Calu3 (cell line): ENCODE data around the gene TARS2. TPM values are rescaled to one million over a fixed set of nuclear protein-coding genes. Genes with fewer than 3 reads are reported as not detected.
A peak's percentile ranks its signal among the peaks of the same experiment; 100 is the strongest.

Source experiments
- BruUV-seq: library from RNA; stranded (reverse); fragments of 400-500 nt; replicated peaks from 2 replicates; lab custom pipeline; 2021; lab: Mats Ljungman, UMichigan
- CTCF ChIA-PET: fragments of 300-600 bp; sonication (Branson Sonifier 250); formaldehyde crosslinking; loops from one replicate; lab custom pipeline; 2022; ENCODE audit warnings: antibody characterized with exemption; lab: Charles Lee
- DNase-seq: peaks from one replicate; pipeline ENCODE4 v3.0.0; 2022
- H3K27ac Mint-ChIP-seq: one replicate; pipeline ENCODE4 v1.8.0; 2022; ENCODE audit warnings: mixed read lengths; ENCODE audit not compliant: unreplicated experiment
- H3K27me3 Mint-ChIP-seq: one replicate; pipeline ENCODE4 v1.8.0; 2022; ENCODE audit warnings: mixed read lengths; ENCODE audit not compliant: unreplicated experiment
- H3K36me3 Mint-ChIP-seq: one replicate; pipeline ENCODE4 v1.8.0; 2022; ENCODE audit warnings: mild to moderate bottlenecking, moderate library complexity, mixed read lengths; ENCODE audit not compliant: insufficient read depth, unreplicated experiment
- H3K4me1 Mint-ChIP-seq: one replicate; pipeline ENCODE4 v1.8.0; 2022; ENCODE audit warnings: mild to moderate bottlenecking, low read depth, mixed read lengths; ENCODE audit not compliant: unreplicated experiment
- H3K4me3 Mint-ChIP-seq: one replicate; pipeline ENCODE4 v1.8.0; 2022; ENCODE audit warnings: mild to moderate bottlenecking, low read depth, moderate library complexity, mixed read lengths; ENCODE audit not compliant: unreplicated experiment
- H3K9me3 Mint-ChIP-seq: one replicate; pipeline ENCODE4 v1.8.0; 2022; ENCODE audit warnings: low read depth, mixed read lengths; ENCODE audit not compliant: unreplicated experiment
- CTCF ChIP-seq: fragments of 200-600 bp; IDR thresholded peaks from one replicate; pipeline ENCODE4 v1.8.0; 2022; ENCODE audit warnings: antibody characterized with exemption; ENCODE audit not compliant: unreplicated experiment
- intact Hi-C: fragments of 100-400 bp; cut with micrococcal nuclease; formaldehyde crosslinking; loops from one replicate; pipeline ENCODE4 v1.10.0; 2022; ENCODE audit not compliant: unreplicated experiment
- total RNA-seq: library from RNA; stranded (reverse); gene quantifications from 2 replicates; pipeline ENCODE4 v1.2.3, GENCODE V29; 2022

The TARS2 gene
- total RNA-seq, 1 experiment from 2014 or later, result 42.2 TPM

- H3K4me3 Mint-ChIP-seq, result no peak overlapping the region
- intact Hi-C loops, result no loop called here
- TF ChIP-seq CTCF, result no peak
- CTCF ChIA-PET, result no interaction called here
- H3K4me1 Mint-ChIP-seq, result no peaks in the 10 kb centered on the region
- no peak overlapping the region for H3K27ac Mint-ChIP-seq
- DNase-seq, result no peak
- no TSS peak for BruUV-seq
- no peaks in the 10 kb centered on the region for H3K9me3 Mint-ChIP-seq
- peaks cover 51% of the 10 kb centered on the region for H3K36me3 Mint-ChIP-seq
- no peaks in the 10 kb centered on the region for H3K27me3 Mint-ChIP-seq
Measured at GRCh38 chr1:150498342-150498741, 11.1 kb downstream of the TARS2 start.

- no peak for DNase-seq
- CTCF ChIA-PET, result no interaction called here
- Mint-ChIP-seq H3K36me3 (peaks cover 29% of the 10 kb centered on the region), H3K4me3 (no peak overlapping the region), H3K27me3 (no peaks in the 10 kb centered on the region), H3K4me1 (peaks cover 7% of the 10 kb centered on the region), H3K27ac (no peak overlapping the region), H3K9me3 (no peaks in the 10 kb centered on the region)
- intact Hi-C loops, result no loop called here
- no peak for TF ChIP-seq CTCF
- BruUV-seq, result no TSS peak
Measured at GRCh38 chr1:150505431-150505830, 18.2 kb downstream of the TARS2 start.

GRCh38 chr1:150507912-150508864 lies 21.0 kb downstream of the TARS2 start, which contains the start of gene ECM1:
ECM1 (plus strand) TSS chr1:150508109; CDS start chr1:150508210, 101 bp downstream.
- intact Hi-C loops, result no loop called here
- TF ChIP-seq CTCF, result no peak
- peak; percentile 30 for DNase-seq
- H3K27me3 Mint-ChIP-seq, result no peaks in the 10 kb centered on the region
- peaks cover 18% of the 10 kb centered on the region for H3K36me3 Mint-ChIP-seq
- no peak within 1 kb of the TSS for H3K27ac Mint-ChIP-seq
- H3K4me1 Mint-ChIP-seq, result peaks cover 7% of the 10 kb centered on the region
- CTCF ChIA-PET, result interaction anchor here (1.7 kb wide), 1 partner anchor 24 kb away, joined by 6 read pairs; no protein-coding TSS in a partner anchor
- H3K9me3 Mint-ChIP-seq, result no peaks in the 10 kb centered on the region
- BruUV-seq, result no TSS peak
- no peak within 1 kb of the TSS for H3K4me3 Mint-ChIP-seq

GRCh38 chr1:150508982-150509381 lies 21.8 kb downstream of the TARS2 start:
- intact Hi-C loops, result no loop called here
- Mint-ChIP-seq H3K9me3 (no peaks in the 10 kb centered on the region), H3K4me3 (no peak overlapping the region), H3K27ac (no peak overlapping the region), H3K27me3 (no peaks in the 10 kb centered on the region), H3K4me1 (peaks cover 7% of the 10 kb centered on the region), H3K36me3 (peaks cover 14% of the 10 kb centered on the region)
- DNase-seq, result no peak
- CTCF ChIA-PET, result interaction anchor here (0.6 kb wide), 1 partner anchor 62 kb away, joined by 6 read pairs; no protein-coding TSS in a partner anchor
- TF ChIP-seq CTCF, result no peak
- no TSS peak for BruUV-seq
